HepG2 (cell line): Measurements from ENCODE around the gene RPS28. TPM values are rescaled to one million over a fixed set of nuclear protein-coding genes. Genes with fewer than 3 reads are reported as not detected.

Source experiments
- ARHGAP35 ChIP-seq: sonication (generic); formaldehyde crosslinking; IDR thresholded peaks from 2 replicates; pipeline ENCODE4 v1.9.0; 2022; ENCODE audit warnings: mild to moderate bottlenecking, inconsistent platforms, moderate library complexity, missing genetic modification reagents, borderline replicate concordance
- ASH2L ChIP-seq: fragments of 300-600, 200-600 bp; sonication (generic); IDR thresholded peaks from 2 replicates; pipeline ENCODE4 v1.7.0; 2017; ENCODE audit warnings: low read depth, mild to moderate bottlenecking, moderate library complexity, mixed read lengths, low read length; ENCODE audit not compliant: insufficient read length
- BCL3 ChIP-seq: sonication (generic); formaldehyde crosslinking; IDR thresholded peaks from 2 replicates; pipeline ENCODE4 v1.5.1; 2020; ENCODE audit warnings: mild to moderate bottlenecking, missing genetic modification reagents, moderate library complexity
- GFI1 ChIP-seq: sonication (generic); formaldehyde crosslinking; IDR thresholded peaks from 2 replicates; pipeline ENCODE4 v1.5.0; 2020; ENCODE audit warnings: missing genetic modification reagents, mild to moderate bottlenecking, borderline replicate concordance
- HNRNPK ChIP-seq: fragments of 200-400 bp; formaldehyde crosslinking; IDR thresholded peaks from 2 replicates; pipeline ENCODE4 v1.6.1; 2018; ENCODE audit warnings: low read length, low read depth, moderate library complexity, mild to moderate bottlenecking; ENCODE audit not compliant: poor library complexity, severe bottlenecking
- MATR3 ChIP-seq: sonication (generic); formaldehyde crosslinking; IDR thresholded peaks from 2 replicates; pipeline ENCODE4 v1.4.0; 2020; ENCODE audit warnings: missing genetic modification reagents
- NR1H2 ChIP-seq: sonication (generic); formaldehyde crosslinking; IDR thresholded peaks from 2 replicates; pipeline ENCODE4 v1.8.1; 2022; ENCODE audit warnings: low read depth, missing genetic modification reagents, borderline replicate concordance
- RFX1 ChIP-seq: fragments of 450-650 bp; IDR thresholded peaks from 2 replicates; pipeline ENCODE4 v1.6.1; 2017
- SNAPC2 ChIP-seq: sonication (generic); formaldehyde crosslinking; IDR thresholded peaks from 2 replicates; pipeline ENCODE4 v1.8.1; 2022; ENCODE audit warnings: mild to moderate bottlenecking, missing genetic modification reagents
- TCF7L2 ChIP-seq: IDR thresholded peaks from 2 replicates; pipeline ENCODE4 v1.6.1; 2011; ENCODE audit warnings: mild to moderate bottlenecking, low read depth, low read length, moderate library complexity
- TOE1 ChIP-seq: sonication (generic); formaldehyde crosslinking; IDR thresholded peaks from 2 replicates; pipeline ENCODE4 v1.4.0; 2020; ENCODE audit warnings: mild to moderate bottlenecking, missing genetic modification reagents
- ZBED4 ChIP-seq: sonication (generic); formaldehyde crosslinking; IDR thresholded peaks from 2 replicates; pipeline ENCODE4 v1.4.0; 2020; ENCODE audit warnings: missing genetic modification reagents, borderline replicate concordance
- ZFP36L1 ChIP-seq: sonication (generic); formaldehyde crosslinking; IDR thresholded peaks from 2 replicates; pipeline ENCODE4 v1.8.0; 2022; ENCODE audit warnings: mild to moderate bottlenecking, missing genetic modification reagents, moderate library complexity
- ZNF230 ChIP-seq: sonication (generic); formaldehyde crosslinking; IDR thresholded peaks from 2 replicates; pipeline ENCODE4 v1.4.0; 2020; ENCODE audit warnings: mild to moderate bottlenecking, missing genetic modification reagents
- ZNF329 ChIP-seq: sonication (generic); formaldehyde crosslinking; IDR thresholded peaks from 2 replicates; pipeline ENCODE4 v1.9.0; 2021; ENCODE audit warnings: low read depth, mild to moderate bottlenecking, missing genetic modification reagents
- ZNF468 ChIP-seq: sonication (generic); formaldehyde crosslinking; IDR thresholded peaks from 2 replicates; pipeline ENCODE4 v1.8.0; 2022; ENCODE audit warnings: mild to moderate bottlenecking, moderate library complexity, missing genetic modification reagents
- ZNF512B ChIP-seq: sonication (generic); formaldehyde crosslinking; IDR thresholded peaks from 2 replicates; pipeline ENCODE4 v1.5.1; 2020; ENCODE audit warnings: missing genetic modification reagents, mild to moderate bottlenecking, borderline replicate concordance
- ZNF577 ChIP-seq: sonication (generic); formaldehyde crosslinking; IDR thresholded peaks from 2 replicates; pipeline ENCODE4 v1.4.0; 2020; ENCODE audit warnings: mild to moderate bottlenecking, low read depth, missing genetic modification reagents, borderline replicate concordance
- ZNF691 ChIP-seq: sonication (generic); formaldehyde crosslinking; IDR thresholded peaks from 2 replicates; pipeline ENCODE4 v1.4.0; 2020; ENCODE audit warnings: missing genetic modification reagents, low read depth, mild to moderate bottlenecking, borderline replicate concordance
- ZNF749 ChIP-seq: sonication (generic); formaldehyde crosslinking; IDR thresholded peaks from 2 replicates; pipeline ENCODE4 v1.8.0; 2022; ENCODE audit warnings: mild to moderate bottlenecking, missing genetic modification reagents, moderate library complexity, borderline replicate concordance
- polyA plus RNA-seq, 8 experiments: library from polyadenylated mRNA; depleted of rRNA in 3 of 8; stranded (reverse) in 7 of 8; unstranded in 1 of 8; fragments of >200 nt; fragmentation: Illumina TruSeq in 4 of 8; extraction: Trizol in 4 of 8; gene quantifications; 2 replicates each; pipeline versions ENCODE4 v1.2.1 to v1.2.3, GENCODE V29; 2011 to 2016; ENCODE audit warnings: low read depth in 4 of 8, missing spikeins in 1 of 8, mixed read lengths in 1 of 8; ENCODE audit not compliant: insufficient read depth in 1 of 8
- total RNA-seq, 5 experiments: library from RNA; depleted of rRNA; stranded (reverse); fragments of >200 nt; fragmentation: Illumina TruSeq; extraction: Trizol; gene quantifications; 2 replicates each; pipeline ENCODE4 v1.2.3, GENCODE V29; 2016; ENCODE audit warnings: low read depth in 1 of 5

RPS28 gene
- total and polyA plus RNA-seq, 2 of the 13 experiments (the other 11 are each of a cell fraction or from before 2014, with no cell fraction given): 281 to 545 TPM

- no peak for TF ChIP-seq NR1H2 (CRISPR knock-in tag)
- TF ChIP-seq SNAPC2 (CRISPR knock-in tag): no peak
- TF ChIP-seq ZNF691 (CRISPR knock-in tag): no peak
- TF ChIP-seq RFX1: no peak
- TF ChIP-seq HNRNPK: no peak
- TF ChIP-seq ZNF230 (CRISPR knock-in tag): no peak
- no peak for TF ChIP-seq GFI1 (CRISPR knock-in tag)
- no peak for TF ChIP-seq TCF7L2
- no peak for TF ChIP-seq ZFP36L1 (CRISPR knock-in tag)
- no peak for TF ChIP-seq TOE1 (CRISPR knock-in tag)
- no peak for TF ChIP-seq ZNF512B
- no peak for TF ChIP-seq MATR3 (CRISPR knock-in tag)
- no peak for TF ChIP-seq ZNF577
- TF ChIP-seq ARHGAP35 (CRISPR knock-in tag): no peak
- no peak for TF ChIP-seq ZNF468 (CRISPR knock-in tag)
- no peak; the same call in 1 of the 2 replicates for TF ChIP-seq ZBED4 (CRISPR knock-in tag)
- TF ChIP-seq ZNF749 (CRISPR knock-in tag): no peak
- no peak for TF ChIP-seq ASH2L
- TF ChIP-seq ZNF329: no peak
- TF ChIP-seq BCL3 (CRISPR knock-in tag): no peak
Measured at GRCh38 chr19:8355631-8356402, 34.5 kb downstream of the RPS28 start (continued).
